GM18519 (cell line): ENCODE results near the gene TEKTIP1.
"Not testable (repeated sequence)": the region's sequence is repeated elsewhere in the genome, so short reads cannot be mapped to it uniquely, and the experiment has no call there.

Experiments
- ATAC-seq: cut with Tn5 transposase; IDR thresholded peaks from one replicate; pipeline ENCODE4 v1.9.1; 2021; ENCODE audit warnings: mild to moderate bottlenecking, moderate library complexity; ENCODE audit not compliant: unreplicated experiment, low FRiP score

The TEKTIP1 gene

GRCh38 chr19:3507371-3508120 lies 31.4 kb upstream of the TEKTIP1 start:
- ATAC-seq = no peak

DNA sequence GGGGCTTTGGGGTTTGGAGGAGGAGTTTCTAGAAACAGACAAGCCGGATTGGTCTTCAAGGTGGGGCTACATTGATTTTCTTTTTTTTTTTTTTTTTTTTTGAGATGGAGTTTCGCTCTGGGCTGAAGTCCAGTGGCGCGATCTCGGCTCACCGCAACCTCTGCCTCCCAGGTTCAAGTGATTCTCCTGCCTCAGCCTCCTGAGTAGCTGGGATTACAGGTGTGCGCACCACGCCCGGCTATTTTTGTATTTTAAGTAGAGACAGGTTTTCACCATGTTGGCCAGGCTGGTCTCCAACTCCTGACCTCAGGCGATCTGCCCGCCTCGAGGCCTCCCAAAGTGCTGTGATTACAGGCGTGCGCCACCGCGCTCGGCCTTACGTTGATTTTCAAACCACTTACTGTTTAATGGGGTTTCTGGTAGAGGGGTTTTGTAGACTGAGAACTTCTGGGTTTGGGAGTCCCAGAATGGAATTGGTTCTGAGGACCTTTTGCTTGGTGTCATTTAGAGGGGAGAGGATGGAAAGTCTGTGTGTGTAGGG lies 30.8 kb upstream of the TEKTIP1 start:
- ATAC-seq = not testable (repeated sequence)

DNA sequence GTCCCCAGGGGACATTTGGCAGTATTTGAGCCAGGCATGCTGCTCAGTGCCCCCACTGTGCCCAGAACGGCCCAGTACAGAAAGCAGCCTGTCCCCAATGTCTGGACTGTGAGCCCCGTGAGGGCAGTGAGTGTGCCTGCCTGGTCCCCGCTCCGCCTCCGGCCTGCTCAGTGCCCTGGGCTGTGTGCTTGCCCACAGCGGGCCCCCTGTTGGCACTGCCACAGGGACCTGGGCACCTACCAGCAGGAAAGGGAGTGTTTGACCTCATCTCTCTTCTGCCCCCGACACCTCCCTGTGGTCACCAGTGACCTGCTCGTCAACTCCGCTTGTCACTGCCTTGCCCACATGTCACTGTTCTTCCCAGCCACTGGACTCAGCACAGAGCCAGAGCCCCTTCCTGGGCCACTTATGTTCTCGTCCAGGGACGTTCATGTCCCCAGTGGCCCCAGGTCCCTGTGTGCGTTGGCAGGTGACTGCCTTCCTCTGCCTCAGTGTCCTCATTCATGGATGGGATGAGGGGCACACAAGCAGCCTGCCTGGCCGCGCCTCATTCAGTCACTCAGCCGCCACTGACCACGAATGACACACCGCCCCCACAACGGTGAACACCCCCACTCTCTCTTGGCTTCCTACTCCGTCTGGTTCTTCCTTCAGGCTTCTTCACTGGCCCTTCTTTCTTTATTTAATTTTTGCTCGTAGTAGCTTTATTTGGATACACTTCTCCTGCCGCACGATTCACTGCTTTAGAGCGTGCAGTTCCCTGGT lies 30.0 kb upstream of the TEKTIP1 start:
- ATAC-seq = no peak

- no peak for ATAC-seq
These were observed 29.4 kb upstream of the TEKTIP1 start for GRCh38 chr19:3509566-3509989.

DNA sequence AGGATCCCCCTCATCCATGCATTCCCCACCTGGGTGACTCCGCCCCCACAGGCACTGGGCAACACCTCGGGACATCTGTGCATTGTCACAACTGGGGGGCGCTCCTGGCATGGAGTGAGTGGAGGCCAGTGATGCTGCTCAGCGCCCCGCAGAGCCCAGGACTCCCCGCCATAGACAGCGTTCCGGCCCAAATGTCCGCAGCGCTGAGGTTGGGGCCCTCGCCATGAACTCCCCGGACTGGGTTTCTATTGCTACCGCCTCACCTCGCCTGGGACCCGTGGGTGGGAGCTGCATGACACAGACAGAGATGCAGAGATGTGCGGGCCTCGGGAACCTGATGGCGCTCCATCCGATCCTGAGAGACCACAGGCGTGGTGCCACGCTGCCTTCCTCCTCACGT lies 28.2 kb upstream of the TEKTIP1 start:
- ATAC-seq = no peak

- ATAC-seq = no peak
These were observed 27.3 kb upstream of the TEKTIP1 start for GRCh38 chr19:3511506-3512251.

GRCh38 chr19:3512562-3513228 lies 26.3 kb upstream of the TEKTIP1 start:
- no peak for ATAC-seq

DNA sequence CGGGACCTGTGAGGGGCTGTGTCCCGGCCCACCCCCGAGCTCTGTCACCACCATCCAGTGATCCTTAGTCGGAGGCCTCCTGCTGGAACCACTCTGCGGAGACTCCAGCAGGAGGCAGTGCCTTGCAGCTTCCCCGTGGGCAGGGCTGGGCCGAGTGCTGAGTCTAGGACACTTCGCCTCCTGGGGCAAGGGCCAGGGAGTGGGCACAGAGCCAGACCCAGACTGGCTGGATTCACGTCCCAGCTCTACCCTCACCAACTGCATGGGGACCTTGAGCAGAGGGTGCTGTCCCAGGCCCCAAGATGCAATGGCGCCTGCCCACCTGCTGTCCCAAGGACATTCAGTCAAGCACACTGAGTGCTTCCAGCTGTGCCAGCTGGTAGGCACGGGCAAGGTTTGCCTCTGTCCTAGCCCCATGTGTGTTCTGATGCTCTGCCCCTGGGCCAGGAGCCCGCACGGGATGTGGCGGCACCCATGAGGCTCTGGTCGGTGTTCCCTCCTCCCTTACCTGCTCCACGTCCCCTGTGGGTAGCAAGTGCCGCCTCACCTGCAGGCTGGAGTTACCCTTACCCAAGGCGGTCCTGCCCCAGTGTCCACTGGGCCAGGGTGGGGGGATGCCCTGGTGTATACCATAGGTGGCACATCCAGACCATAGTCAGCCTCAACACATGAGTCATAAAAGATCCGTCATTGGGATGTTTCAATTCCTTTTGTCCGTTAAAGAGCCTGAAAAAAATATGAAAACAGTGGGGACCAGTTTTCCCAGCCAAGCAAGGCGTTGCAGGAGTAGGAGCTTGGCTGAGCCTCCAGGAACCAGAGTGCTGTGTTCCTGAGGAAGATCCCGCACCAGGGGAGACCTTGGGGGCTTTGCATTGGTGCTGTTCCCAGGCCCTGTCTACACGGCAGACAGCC lies 25.5 kb upstream of the TEKTIP1 start:
- no peak for ATAC-seq

DNA sequence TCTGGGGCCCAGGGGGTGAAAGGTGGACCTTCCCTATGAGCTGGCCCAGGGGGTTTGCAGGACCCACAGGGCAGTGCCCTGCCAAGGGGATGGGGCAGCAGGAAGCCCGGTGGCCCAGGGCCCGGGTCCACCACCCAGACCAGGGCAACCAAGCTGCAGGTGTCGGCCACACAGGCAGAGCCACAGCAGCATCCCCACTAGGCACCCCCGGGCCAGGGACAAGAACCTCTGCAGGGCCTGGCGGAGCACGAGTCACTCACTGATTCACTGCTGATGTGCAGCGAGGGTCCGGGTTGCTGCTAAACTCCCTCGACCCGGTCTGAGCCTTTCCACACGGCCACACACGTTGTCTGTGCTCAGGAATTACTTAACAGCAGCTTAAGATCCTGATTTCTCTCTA lies 24.0 kb upstream of the TEKTIP1 start:
- ATAC-seq = no peak

GRCh38 chr19:3515891-3516422 lies 23.0 kb upstream of the TEKTIP1 start:
- ATAC-seq = no peak

DNA sequence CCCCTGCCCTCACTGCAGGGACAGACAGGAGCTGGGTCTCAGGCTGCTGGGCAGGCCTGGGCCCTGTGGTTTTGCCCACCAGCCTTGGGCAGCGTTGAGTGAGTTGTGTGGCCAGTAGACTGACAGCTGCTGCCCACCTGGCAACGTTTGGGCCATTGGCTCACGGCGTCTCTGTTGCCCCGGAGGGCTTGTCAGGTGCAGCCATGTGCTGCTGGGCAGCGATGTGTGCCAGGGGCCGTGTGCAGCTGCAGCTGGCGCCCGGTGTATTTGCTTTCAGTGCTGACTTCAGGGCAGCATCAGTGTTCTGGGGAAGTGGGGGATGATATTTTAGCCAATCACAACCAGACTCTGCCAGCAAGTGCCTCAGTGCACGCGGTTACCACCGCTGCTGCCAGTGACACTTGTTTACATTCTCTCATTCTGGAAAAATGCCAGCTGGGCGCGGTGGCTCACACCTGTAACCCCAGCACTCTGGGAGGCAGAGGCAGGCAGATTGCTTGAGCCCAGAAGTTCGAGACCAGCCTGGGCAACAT lies 22.2 kb upstream of the TEKTIP1 start:
- no peak for ATAC-seq

DNA sequence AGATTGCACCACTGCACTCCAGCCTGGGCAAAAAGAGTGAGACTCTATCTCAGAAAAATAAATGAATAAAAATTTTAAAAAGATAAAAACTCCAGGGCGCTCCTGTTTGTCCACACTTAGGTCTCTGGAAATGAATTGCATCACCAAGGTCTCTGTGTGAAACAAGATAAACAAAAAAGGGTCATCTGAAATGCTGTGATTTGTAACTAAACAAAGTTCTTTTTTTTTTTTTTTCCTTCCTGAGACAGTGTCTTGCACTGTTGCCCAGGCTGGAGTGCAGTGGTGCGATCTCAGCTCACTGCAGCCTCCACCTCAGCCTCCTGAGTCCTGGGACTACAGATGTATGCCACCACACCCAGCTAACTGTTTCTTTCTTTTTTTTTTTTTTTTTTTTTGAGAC lies 21.3 kb upstream of the TEKTIP1 start:
- no peak for ATAC-seq

GRCh38 chr19:3518255-3518654 lies 20.7 kb upstream of the TEKTIP1 start:
- no peak for ATAC-seq

- no peak for ATAC-seq
These were observed 20.3 kb upstream of the TEKTIP1 start for GRCh38 chr19:3518659-3519058.

- no peak for ATAC-seq
These were observed 19.8 kb upstream of the TEKTIP1 start for GRCh38 chr19:3519126-3519525.

DNA sequence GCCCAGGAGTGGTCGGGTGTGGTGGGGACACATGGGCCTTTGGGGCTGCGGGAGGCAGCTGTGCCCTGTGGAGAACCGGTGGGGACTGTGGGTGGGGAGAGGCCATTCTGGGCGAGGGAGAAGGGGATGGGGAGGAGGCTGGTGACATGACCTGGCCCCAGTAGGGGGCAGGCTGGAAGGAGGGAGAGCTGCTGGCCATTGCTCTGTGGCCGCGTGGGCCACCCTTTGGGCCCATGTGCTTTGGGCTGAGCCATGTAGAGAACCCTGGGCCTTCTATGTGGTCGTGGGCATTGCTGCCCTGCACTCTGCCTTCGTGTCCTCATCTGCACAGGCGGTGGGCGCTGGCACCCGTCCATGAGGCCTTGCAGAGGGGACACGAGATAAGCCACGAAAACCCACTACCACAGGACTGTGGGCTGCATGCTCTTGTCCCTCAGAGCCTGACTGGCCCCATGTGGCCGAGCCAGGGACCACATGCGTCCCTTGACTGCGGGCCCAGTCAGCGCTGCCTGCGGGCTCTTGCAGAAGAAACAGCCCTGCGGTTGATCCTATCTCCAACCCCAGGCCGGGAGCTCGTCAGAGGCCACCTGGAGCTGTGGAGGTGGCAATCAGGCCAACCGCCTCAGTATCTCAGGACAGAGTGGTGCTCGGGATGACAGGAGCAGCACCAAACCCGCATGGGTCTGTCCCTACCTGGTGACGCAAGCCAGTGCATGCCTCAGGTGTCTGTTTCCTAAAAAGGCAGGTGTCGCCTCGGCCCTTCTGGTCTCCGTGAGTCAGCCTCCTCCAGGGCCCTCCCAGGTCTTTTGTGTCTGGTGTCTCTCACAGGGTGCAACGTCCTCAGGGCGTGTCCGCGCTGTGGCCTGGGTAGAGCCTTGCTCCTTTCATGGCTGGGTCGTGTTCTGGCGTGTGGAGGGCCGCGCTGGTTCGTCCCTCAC lies 18.5 kb upstream of the TEKTIP1 start:
- no peak for ATAC-seq

DNA sequence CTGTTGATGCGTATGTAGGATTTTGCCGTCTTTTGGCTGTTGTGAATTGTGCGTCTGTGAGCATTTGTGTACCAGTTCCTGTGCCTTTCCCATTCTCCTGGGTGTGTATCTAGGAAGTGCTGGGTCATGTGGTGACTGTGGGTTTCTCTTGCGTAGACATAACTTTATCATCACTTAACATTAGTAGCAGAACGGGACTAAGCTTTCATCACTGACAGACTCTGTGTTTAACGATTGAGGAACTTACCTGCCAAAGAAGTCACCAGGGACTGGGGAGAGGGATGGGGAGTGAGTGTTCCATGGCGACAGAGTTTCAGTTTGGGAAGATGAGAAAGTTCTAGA lies 17.9 kb upstream of the TEKTIP1 start:
- no peak for ATAC-seq
